Right lobe of liver (tissue), 6 donors: ENCODE data around the gene TAOK1. TPM values are rescaled to one million over a fixed set of nuclear protein-coding genes. Genes with fewer than 3 reads are reported as not detected.

Experiments used
- ATAC-seq, 4 donors: fragments of 200-7000 bp; cut with Tn5 transposase; one replicate each; pipeline ENCODE4 v1.9.1; 2020; ENCODE audit warnings: mild to moderate bottlenecking in 4 of 4, moderate library complexity in 4 of 4
- DNase-seq, 3 donors: peaks; one replicate each; pipeline ENCODE4 v3.0.0-alpha.2; 2020
- H3K27ac ChIP-seq, 3 donors: fragments of 200-600 bp; one replicate each; pipeline ENCODE4 v1.8.0; 2022
- H3K27me3 ChIP-seq, 2 donors: fragments of 200-600 bp; one replicate each; pipeline ENCODE4 v1.8.0; 2022
- H3K36me3 ChIP-seq, 4 donors: fragments of 200-600 bp; sonication (generic) in 1 of 4; one replicate each; pipeline versions ENCODE4 v1.5.1 to v1.8.0; 2017 to 2022; ENCODE audit warnings: control low read depth in 1 of 4
- H3K4me1 ChIP-seq, 4 donors: fragments of 200-600 bp; sonication (generic) in 1 of 4; one replicate each; pipeline versions ENCODE4 v1.5.1 to v1.8.0; 2017 to 2022; ENCODE audit warnings: control low read depth in 1 of 4
- H3K4me3 ChIP-seq, 3 donors: fragments of 200-600 bp; one replicate each; pipeline ENCODE4 v1.8.0; 2022
- H3K9me3 ChIP-seq, 4 donors: fragments of 200-600 bp; sonication (generic) in 1 of 4; one replicate each; pipeline versions ENCODE4 v1.5.1 to v1.8.0; 2017 to 2022; ENCODE audit warnings: control low read depth in 1 of 4
- POLR2A ChIP-seq: fragments of 450-650 bp; IDR thresholded peaks from one replicate; pipeline ENCODE4 v1.6.1; 2017; ENCODE audit warnings: antibody characterized with exemption, mild to moderate bottlenecking
- WGBS: methylation state at CpG from one replicate; pipeline ENCODE4 v1.1.6; 2018; ENCODE audit warnings: low coverage, low lambda C conversion rate; ENCODE audit not compliant: insufficient coverage; ENCODE audit errors: missing lambda C conversion rate; 5-methylcytosine and 5-hydroxymethylcytosine counted together
- intact Hi-C, 2 donors: fragments of 100-400 bp; cut with DNase I; formaldehyde crosslinking; loops; one replicate each; pipeline versions ENCODE4 v1.11.2 to v1.14.1; 2022
- total RNA-seq, 6 experiments: library from RNA; depleted of rRNA in 2 of 6; stranded (reverse); fragments of >200 nt in 2 of 6; fragmentation: NEBNext Ultra II Directional in 3 of 6; extraction: Animal tissue kit (Norgen Biotek cat#: 25700) in 3 of 6; gene quantifications; one replicate each; pipeline versions ENCODE4 v1.1.0 to v1.2.4, GENCODE V29; 2016 to 2023
- TF ChIP-seq, protein P1 (sequence below), 4 donors: fragments of 200-600 bp in 3 of 4; fragments of 450-650 bp in 1 of 4; IDR thresholded peaks; one replicate each; pipeline versions ENCODE4 v1.5.1 to v1.8.0; 2016 to 2022; ENCODE audit warnings: antibody characterized with exemption in 4 of 4, mild to moderate bottlenecking in 2 of 4
- donor health status: DM: no; HTN: yes; CAD: no.
- donor health status: DM: no; HTN: no; CAD: no.
- donor health status: DM: no; HTN: no; CAD: no.
- donor health status: DM: no; HTN: yes; CAD: no.
- donor health status: DM: no; HTN: yes; CAD: no.

The TAOK1 gene
- total RNA-seq, 6 experiments from 2014 or later: 17.1 to 37.1 (median 21.1) TPM

DNA sequence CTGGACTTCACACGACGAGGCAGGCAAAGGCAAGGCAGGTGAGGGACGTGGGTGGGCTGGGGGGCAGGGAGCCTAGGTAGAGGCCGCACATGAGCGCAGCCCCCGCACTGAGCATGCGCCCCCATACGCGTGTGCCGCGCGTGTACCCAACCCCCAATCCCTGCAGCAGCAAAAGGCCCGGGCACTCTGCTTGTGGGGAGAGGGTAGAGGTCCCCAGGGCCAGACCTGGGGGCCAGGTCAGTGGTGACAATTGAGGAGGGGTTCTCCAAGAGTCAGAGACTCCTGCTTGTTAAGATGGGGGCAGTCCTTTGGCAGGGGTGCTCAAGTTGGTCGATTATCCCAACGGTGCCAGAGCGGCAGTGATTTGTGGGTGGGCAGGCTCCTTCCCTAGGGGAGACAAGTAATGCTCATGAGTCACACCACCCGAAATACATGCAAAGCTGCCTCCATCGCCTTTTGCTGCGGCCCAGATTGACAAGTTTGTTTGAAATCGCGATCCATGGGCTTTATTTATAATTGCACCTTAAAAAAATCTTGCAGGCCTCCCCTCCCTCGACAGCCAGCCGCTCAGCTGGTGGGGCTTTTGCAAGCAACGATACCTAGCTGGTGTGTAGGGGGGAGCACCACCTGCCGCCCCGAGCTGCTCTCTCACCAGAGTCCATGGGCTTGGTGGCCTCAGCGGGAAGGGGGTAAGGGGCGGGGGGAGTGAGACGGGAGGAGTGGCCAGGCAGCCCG is 200.4 kb downstream of the TAOK1 start:
- Histone ChIP-seq H3K36me3 (no peaks in the 10 kb centered on the region), H3K27me3 (no peaks in the 10 kb centered on the region), H3K4me3 (no peak overlapping the region), H3K27ac (no peak overlapping the region), H3K4me1 (peaks cover 0 to 35% (median 16%) of the 10 kb centered on the region in 4 donors), H3K9me3 (no peaks in the 10 kb centered on the region)
- TF ChIP-seq, protein P1, sequence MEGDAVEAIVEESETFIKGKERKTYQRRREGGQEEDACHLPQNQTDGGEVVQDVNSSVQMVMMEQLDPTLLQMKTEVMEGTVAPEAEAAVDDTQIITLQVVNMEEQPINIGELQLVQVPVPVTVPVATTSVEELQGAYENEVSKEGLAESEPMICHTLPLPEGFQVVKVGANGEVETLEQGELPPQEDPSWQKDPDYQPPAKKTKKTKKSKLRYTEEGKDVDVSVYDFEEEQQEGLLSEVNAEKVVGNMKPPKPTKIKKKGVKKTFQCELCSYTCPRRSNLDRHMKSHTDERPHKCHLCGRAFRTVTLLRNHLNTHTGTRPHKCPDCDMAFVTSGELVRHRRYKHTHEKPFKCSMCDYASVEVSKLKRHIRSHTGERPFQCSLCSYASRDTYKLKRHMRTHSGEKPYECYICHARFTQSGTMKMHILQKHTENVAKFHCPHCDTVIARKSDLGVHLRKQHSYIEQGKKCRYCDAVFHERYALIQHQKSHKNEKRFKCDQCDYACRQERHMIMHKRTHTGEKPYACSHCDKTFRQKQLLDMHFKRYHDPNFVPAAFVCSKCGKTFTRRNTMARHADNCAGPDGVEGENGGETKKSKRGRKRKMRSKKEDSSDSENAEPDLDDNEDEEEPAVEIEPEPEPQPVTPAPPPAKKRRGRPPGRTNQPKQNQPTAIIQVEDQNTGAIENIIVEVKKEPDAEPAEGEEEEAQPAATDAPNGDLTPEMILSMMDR (IDR thresholded peaks at IDR 0.05): no peak
- no peak for TF ChIP-seq POLR2A
- WGBS: 49% methylated on average over 17 of the region's 30 CpGs
- DNase-seq (peak in 1 of 3 donors; percentile 46), ATAC-seq (no peak)
- intact Hi-C loops: no loop called here

DNA sequence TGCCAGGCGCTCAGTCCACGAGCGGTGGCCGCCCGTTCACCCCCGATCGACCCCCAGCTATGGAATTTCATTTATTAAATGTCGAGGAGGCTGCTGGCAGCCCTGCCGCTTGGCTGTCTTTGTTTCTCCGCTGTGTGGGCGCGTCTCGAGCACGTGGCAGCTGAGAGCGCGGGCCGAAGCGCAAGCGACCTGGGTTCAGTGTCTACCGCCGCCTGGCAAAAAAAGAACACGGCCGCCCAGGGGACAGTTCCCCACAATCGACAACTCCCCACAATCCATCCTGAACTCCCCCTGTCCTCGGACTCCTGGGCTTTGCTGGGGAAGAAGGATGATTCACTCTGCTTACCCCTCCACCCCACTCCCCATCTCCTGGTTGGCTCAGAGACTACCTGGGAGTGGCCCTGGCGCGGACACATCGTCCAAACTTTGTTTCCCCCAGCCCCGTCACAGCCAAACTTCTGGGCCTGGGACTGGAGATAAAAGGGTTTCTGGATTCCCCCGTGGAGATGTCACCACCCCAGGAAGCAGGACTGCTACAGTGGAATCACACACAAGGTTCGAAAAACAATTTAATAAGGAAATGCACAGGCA is 201.1 kb downstream of the TAOK1 start:
- 4% methylated on average over 9 of the region's 31 CpGs for WGBS
- ATAC-seq (peak in 1 of 4 donors; percentile 2), DNase-seq (peak in 1 of 3 donors; percentile 58)

DNA sequence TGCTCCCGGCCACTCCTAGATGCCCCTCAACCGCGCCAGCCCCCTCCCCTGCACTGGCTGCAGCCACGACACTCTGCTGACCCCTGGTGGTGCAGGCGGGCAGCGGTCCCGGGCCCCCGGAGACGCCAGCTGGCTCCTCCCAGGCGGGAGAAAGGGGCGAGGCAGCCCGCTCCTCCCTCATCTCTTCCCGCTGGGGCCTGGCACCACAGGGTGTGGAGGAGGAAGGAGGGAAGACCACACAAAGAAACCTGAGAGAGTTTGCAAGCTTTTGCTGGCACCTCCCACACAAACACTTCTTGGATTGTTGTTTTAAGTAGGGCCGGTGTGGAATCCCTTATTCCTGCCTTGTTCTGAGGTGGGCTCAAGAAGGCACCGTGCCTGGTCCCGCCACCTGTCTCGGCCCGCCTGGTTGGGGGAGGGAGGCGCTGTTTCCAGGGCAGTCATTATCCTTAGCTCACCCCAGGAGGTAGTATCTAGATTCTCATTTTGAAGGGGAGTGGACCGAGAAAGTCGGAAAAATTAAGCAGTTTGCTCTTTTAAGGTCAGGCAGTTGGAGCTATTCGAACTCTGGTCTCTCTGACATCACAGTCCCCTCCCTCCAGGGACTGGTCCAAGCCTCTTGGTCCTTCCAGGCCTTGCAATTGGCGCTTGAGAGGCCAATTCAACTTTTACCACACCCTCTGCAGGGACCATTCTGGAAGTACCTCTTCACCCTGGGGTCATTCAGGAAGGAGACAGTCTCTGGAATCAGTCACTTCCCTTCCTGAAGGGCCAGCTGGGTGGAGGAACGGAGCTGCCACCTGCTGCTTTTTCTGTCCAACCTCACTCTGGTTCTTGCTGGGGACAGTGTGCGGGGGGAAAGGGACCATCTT is 201.8 kb downstream of the TAOK1 start:
- Histone ChIP-seq H3K4me1 (peaks cover 0 to 35% (median 16%) of the 10 kb centered on the region in 4 donors), H3K9me3 (no peaks in the 10 kb centered on the region), H3K36me3 (no peaks in the 10 kb centered on the region), H3K27me3 (no peaks in the 10 kb centered on the region), H3K27ac (no peak overlapping the region), H3K4me3 (peak overlapping the region in 2 of 3 donors; percentile 2 to 16)
- WGBS: 9% methylated on average over 19 of the region's 25 CpGs
- ATAC-seq: peak; percentile 70 to 76 (median 74)
- DNase-seq: peak; percentile 82 to 86 (median 84)
- no peak for TF ChIP-seq POLR2A
- TF ChIP-seq, protein P1 (IDR thresholded peaks at IDR 0.05): peak; percentile 88 to 94 (median 92)
- intact Hi-C loops: no loop called here

More for the DNA sequence above, 201.1 kb downstream of the TAOK1 start:
- H3K4me1 ChIP-seq: peaks cover 0 to 35% (median 16%) of the 10 kb centered on the region in 4 donors
- intact Hi-C loops: no loop called here
- no peak for TF ChIP-seq POLR2A
- TF ChIP-seq, protein P1 (IDR thresholded peaks at IDR 0.05): no peak
- peak overlapping the region in 2 of 3 donors; percentile 2 to 16 for H3K4me3 ChIP-seq
- no peaks in the 10 kb centered on the region for H3K27me3 ChIP-seq
- H3K27ac ChIP-seq: no peak overlapping the region
- no peaks in the 10 kb centered on the region for H3K36me3 ChIP-seq
- H3K9me3 ChIP-seq: no peaks in the 10 kb centered on the region

DNA sequence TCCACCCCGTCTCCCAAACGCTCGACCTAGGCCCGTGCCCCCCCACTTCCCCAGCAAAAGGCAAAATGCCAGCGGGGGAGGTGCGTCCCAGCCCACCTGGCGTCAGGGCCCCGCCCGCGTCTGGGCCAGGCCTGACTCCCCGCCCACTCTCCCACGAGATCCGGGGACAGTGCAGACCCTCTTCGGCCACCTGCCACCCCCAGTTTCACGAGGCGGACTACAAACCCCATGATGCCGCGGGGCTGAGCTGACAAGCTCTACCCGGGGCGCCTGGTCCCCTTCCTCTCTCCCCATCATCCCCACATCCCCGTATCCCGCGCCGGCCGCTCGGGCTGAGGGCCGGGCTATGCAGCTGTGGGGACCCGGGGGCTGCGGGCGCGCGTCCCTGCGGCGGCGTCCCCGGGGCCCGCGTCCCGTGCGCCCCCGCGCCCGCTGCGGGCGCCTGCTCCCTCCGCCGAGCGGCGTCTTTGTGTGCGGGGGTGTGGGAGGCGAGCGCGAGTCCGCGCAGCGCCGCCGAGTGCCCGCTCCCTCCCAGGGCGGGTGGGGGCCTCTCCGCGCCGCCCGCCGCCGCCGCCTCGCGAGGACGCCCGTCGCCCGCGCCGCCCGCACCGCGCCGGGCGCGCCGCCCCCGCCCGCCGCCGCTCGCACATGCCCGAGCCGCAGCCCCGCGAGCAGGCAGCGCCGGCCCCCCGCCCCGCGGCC is 202.8 kb downstream of the TAOK1 start, which contains the start of gene ANKRD13B:
TSS of gene ANKRD13B (plus strand) at position 283 of the 702 bp plus-strand sequence. CDS start 490 bp downstream, outside the sequence.
- intact Hi-C loops: no loop called here
- TF ChIP-seq, protein P1 (IDR thresholded peaks at IDR 0.05): no peak
- no peak for TF ChIP-seq POLR2A
- DNase-seq: peak in 1 of 3 donors; percentile 57

More for the DNA sequence above, 202.8 kb downstream of the TAOK1 start, which contains the start of gene ANKRD13B:
- ATAC-seq: no peak
- H3K27ac ChIP-seq: no peak within 1 kb of the TSS
- 3% methylated on average over 6 of the region's 96 CpGs for WGBS
- no peaks in the 10 kb centered on the region for H3K9me3 ChIP-seq
- H3K4me1 ChIP-seq: peaks cover 0 to 33% (median 16%) of the 10 kb centered on the region in 4 donors
- H3K27me3 ChIP-seq: no peaks in the 10 kb centered on the region
- no peaks in the 10 kb centered on the region for H3K36me3 ChIP-seq
- H3K4me3 ChIP-seq: peak within 1 kb of the TSS; percentile 42 to 58 (median 48)
